ENCODE results near the gene MDH1.

The MDH1 gene

GRCh38 chr2:63651356-63651755, 62.6 kb downstream of the MDH1 start (continued):
- no peak for TF ChIP-seq TOX (CRISPR knock-in tag; IDR thresholded peaks at IDR 0.05; ENCODE audit: borderline replicate concordance)
- no peak for TF ChIP-seq ISL1 (CRISPR knock-in tag; IDR thresholded peaks at IDR 0.05)

- no peak for TF ChIP-seq ZNF565 (CRISPR knock-in tag; conservative IDR thresholded peaks at IDR 0.05; ENCODE audit: low read depth)
- no peak for TF ChIP-seq CREB5 (CRISPR knock-in tag; IDR thresholded peaks at IDR 0.05; ENCODE audit: low read depth)
- no peak for TF ChIP-seq TCF4 (CRISPR knock-in tag; IDR thresholded peaks at IDR 0.05; ENCODE audit: borderline replicate concordance)
- TF ChIP-seq TSHZ2 (CRISPR knock-in tag; IDR thresholded peaks at IDR 0.05): no peak
- no peak for TF ChIP-seq ZNF70 (CRISPR knock-in tag; IDR thresholded peaks at IDR 0.05)
- no peak for TF ChIP-seq ISL1 (CRISPR knock-in tag; IDR thresholded peaks at IDR 0.05)
- no peak for TF ChIP-seq RARB (CRISPR knock-in tag; IDR thresholded peaks at IDR 0.05)
- TF ChIP-seq ESRRG (CRISPR knock-in tag; IDR thresholded peaks at IDR 0.05): no peak
- ATAC-seq: no peak
Observed at GRCh38 chr2:63651861-63652651, 63.3 kb downstream of the MDH1 start.

GRCh38 chr2:63652652-63652985, 63.9 kb downstream of the MDH1 start:
- ATAC-seq: no peak
- no peak for TF ChIP-seq TSHZ2 (CRISPR knock-in tag; IDR thresholded peaks at IDR 0.05)
- no peak for TF ChIP-seq POU6F1 (CRISPR knock-in tag; IDR thresholded peaks at IDR 0.05; ENCODE audit: borderline replicate concordance, low read depth)
- TF ChIP-seq ZNF565 (CRISPR knock-in tag; conservative IDR thresholded peaks at IDR 0.05; ENCODE audit: low read depth): no peak
- no peak for TF ChIP-seq SNAI2 (CRISPR knock-in tag; IDR thresholded peaks at IDR 0.05)
- TF ChIP-seq RARB (CRISPR knock-in tag; IDR thresholded peaks at IDR 0.05): no peak
- TF ChIP-seq PATZ1 (CRISPR knock-in tag; IDR thresholded peaks at IDR 0.05; ENCODE audit: borderline replicate concordance): no peak
- no peak for TF ChIP-seq ZNF8 (CRISPR knock-in tag; IDR thresholded peaks at IDR 0.05)
- no peak for TF ChIP-seq ESRRG (CRISPR knock-in tag; IDR thresholded peaks at IDR 0.05)
- no peak for TF ChIP-seq CREB5 (CRISPR knock-in tag; IDR thresholded peaks at IDR 0.05; ENCODE audit: low read depth)
- TF ChIP-seq CSDC2 (CRISPR knock-in tag; IDR thresholded peaks at IDR 0.05): no peak
- TF ChIP-seq ISL1 (CRISPR knock-in tag; IDR thresholded peaks at IDR 0.05): no peak
- TF ChIP-seq CSRNP3 (CRISPR knock-in tag; IDR thresholded peaks at IDR 0.05): no peak
- TF ChIP-seq TCF4 (CRISPR knock-in tag; IDR thresholded peaks at IDR 0.05; ENCODE audit: borderline replicate concordance): no peak
- no peak for TF ChIP-seq OSR1 (CRISPR knock-in tag; IDR thresholded peaks at IDR 0.05)
- no peak for TF ChIP-seq ZFP30 (CRISPR knock-in tag; IDR thresholded peaks at IDR 0.05)
- TF ChIP-seq BACH2 (CRISPR knock-in tag; IDR thresholded peaks at IDR 0.05; ENCODE audit: borderline replicate concordance): no peak
- TF ChIP-seq PPARA (CRISPR knock-in tag; IDR thresholded peaks at IDR 0.05; ENCODE audit: borderline replicate concordance): no peak

Data from SK-N-SH treated with all-trans-retinoic acid at 6 μM for 48 hours (cell line).